GM19239 (cell line): Measurements from ENCODE around the gene GRID2.

ENCODE experiments used
- DNase-seq: peaks from one replicate; pipeline ENCODE4 v3.0.0; 2011; ENCODE audit warnings: low spot score; ENCODE audit not compliant: insufficient read length
- FAIRE-seq: peaks from 2 replicates; lab custom pipeline; 2011; peaks lifted over from hg19 to GRCh38; lab: Jason Lieb, UNC

GRID2 gene

DNA sequence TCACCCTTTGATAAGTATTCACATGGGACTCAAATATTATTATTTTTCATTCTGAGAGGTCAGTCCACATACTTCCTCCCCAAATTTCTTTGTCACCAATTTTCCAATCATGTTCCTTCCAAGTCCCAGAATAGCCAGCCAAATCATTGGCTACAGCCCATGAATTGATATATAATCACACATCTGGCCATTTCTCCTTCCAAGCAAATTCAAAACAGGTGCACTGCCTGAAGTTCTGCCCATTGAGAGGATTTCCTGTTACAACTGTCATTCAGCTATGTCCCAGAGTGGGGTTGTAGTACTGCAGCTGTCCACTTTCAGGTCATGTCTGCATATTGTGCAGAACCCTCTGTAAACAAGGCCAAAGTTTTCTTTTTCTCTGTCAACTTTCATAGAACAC lies 347.8 kb downstream of the GRID2 start:
- no peak for FAIRE-seq
- DNase-seq, result no peak

DNA sequence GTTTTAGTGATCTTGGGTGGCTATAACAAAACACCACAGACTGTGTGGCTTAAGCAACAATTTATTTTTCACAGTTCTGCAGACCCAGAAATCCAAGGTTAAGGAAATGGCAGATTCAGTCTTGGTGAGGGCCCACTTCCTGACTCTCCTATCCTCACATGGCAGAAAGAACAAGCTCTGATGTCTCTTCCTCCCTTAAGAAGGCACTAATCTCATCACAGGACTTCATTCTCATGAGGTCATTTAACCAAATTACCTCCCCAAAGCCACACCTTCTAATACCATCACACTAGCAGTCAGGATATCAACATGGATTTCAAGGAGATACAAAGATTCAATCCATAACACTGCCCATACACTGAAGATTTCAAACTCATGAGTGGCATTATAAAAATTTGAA lies 350.3 kb downstream of the GRID2 start:
- no peak for FAIRE-seq
- DNase-seq, result no peak

DNA sequence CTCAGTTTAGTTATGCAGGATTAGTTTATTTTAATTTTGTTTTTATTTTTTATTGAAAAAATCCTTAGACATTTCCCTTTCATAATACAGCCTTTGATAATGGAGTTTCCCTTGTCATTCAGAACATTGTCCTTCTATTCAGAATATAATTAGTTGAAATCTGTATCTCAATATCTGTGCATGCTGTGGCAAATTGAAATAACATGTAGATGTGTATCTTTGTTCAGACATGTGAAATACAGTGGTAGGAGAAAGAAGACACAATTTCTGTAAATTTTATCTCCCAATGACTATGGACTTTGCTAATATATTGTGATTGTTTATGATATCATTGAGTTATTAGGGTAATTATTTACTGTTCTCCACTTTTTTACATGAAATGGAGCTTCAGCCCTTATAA lies 353.9 kb downstream of the GRID2 start:
- FAIRE-seq, result no peak
- no peak for DNase-seq

DNA sequence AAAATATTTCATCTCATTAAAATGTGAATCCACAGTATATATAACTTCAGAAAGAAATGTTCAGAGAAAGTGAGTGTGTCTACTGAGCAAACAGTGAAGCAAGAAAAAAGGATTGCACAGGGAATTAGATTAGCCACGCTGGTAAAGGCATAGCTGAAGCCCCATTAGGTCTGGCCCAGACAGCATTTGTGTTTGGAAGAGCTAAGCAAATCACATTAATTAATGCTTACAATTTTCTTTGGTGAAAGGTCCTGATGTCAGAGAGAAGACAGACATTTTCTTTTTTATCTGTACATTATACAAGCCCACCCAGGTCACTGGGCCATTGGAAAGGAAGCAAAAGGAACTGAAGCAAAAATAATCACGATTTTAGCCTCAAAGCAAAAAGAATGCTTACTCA lies 354.6 kb downstream of the GRID2 start:
- FAIRE-seq (no peak), DNase-seq (no peak)

DNA sequence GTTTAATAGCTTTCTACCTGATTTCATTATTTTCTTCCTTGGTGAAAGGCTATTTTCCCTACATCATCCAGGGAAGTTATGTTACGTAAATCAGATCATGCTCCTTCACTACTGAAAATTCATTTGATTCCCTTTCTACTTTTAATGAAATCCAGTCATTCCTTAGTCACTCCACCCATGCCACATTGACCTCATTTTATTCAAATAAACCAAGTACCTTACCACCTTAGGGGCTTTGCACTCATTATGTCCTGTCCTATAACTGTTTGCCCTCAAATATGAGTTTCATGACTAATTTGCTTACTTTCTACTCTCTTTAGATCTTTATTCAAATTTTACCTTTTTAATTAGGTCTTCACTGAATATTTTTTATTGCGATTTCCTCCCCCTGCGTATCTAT lies 374.0 kb downstream of the GRID2 start:
- no peak for FAIRE-seq
- no peak for DNase-seq

DNA sequence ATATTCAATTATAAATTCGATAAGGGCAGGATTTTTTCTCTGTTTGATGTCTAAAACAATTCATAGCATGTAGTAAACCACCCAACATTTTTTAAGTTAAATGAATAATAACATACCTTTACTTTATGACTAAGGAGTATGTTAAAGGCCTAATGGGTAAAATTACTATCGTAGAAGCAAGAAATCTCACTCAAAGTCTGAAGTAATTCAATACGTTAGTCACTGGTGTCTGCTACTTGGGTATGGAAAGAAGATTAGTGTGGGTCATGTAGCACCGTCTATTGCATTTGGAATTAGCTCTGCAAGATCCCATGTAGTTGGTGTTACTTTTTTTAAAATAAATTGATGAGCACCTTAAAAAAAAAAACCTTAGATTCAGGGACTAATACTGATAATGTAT lies 374.5 kb downstream of the GRID2 start:
- DNase-seq (no peak), FAIRE-seq (no peak)

DNA sequence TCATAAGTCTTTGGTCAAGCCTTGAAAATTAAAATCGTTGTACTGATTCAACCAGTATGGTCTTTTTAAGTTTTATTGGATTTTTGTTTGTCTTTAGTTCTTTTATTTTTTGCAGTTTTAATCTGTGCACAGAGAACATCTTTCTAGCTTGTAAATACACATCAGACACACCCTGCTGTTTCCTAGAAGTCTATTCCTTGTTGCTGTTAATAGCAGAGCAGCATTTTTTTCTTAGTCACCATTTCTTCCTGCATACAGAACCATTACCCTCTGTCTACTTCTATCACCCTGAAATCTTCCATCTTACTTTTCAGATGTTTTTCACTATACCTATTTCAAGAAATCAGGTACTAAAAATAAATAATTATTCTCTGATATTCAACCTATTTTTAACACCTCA lies 375.4 kb downstream of the GRID2 start:
- DNase-seq (no peak), FAIRE-seq (no peak)

DNA sequence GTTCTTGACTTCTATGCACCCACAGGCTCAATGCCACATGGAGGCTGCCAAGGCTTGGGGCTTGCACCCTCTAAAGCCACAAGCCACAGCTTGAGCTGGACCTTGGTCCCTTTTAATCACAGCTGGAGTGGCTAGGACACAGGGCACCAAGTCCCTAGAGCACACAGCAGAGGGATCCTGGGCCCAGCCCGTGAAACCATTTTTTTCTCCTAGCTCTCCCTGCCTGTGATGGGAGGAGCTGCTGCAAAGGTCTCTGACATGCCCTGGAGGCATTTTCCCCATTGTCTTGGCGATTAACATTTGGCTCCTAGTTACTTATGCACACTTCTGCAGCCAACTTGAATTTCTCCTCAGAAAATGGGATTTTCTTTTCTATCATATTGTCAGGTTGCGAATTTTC lies 410.9 kb downstream of the GRID2 start:
- FAIRE-seq (no peak), DNase-seq (no peak)

DNA sequence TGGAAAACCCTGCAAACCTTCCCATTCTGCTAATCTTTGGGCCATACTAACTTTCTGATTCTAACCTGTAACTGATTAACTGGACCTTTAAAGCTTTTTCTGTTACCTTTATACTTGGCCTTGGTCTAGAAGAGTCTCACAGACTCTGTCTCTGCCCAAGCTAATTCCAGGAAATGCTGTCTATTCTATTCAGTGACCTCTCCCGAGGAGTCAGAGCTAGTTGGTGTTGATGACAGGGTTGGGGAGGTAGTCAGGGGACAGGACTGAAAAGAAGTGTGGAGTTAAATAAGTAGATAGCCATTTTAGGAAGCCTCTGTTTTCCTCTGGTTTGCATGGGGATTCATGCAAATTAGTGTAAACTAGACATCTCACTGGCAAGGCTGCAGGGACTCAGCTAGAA lies 429.5 kb downstream of the GRID2 start:
- FAIRE-seq (no peak), DNase-seq (no peak)

DNA sequence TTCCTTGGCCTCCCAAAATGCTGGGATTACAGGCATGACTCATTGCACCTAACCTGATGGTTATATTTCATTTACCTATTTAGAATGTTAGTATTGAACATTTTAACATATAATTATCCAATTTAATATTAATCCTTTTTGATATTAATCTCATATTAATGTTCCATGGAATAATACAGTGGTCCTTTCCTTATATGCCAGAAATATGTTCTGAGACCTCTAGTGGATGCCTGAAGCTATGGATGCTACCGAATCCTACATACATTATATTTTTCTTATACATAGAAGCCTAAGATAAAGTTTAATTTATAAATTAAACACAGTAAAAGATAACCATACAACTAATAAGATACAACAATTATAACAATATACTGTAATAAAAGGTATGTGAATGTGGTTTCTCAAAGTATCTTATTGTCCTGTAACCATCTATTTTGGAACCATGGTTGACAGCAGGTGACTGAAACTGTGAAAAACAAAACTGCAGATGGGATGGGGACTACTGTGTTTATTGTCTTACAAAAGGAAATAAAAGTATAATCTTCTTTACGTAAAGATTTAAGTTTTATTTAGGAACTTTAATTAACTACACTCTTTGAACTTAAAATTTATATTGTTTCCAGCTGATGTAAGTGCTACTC lies 431.4 kb downstream of the GRID2 start:
- DNase-seq, result no peak
- no peak for FAIRE-seq

DNA sequence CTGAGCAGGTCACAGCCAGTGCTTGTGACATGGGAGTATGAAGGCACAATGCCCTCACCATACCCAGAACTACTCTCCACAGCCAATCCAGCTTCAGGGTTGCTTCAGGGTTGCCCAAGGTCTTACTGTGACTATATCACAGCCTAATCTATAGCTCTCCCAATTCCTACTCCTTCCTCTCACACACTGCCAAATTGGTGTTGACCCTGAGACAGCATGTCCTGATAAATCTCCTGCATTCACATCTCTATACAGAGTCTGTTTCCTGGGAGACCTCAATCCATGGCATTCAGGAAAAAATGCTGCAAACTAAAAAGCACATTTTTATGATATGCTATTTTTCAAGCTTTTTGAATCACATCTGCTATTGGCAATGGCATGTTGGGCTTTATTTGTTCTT lies 456.7 kb downstream of the GRID2 start:
- no peak for FAIRE-seq
- no peak for DNase-seq

DNA sequence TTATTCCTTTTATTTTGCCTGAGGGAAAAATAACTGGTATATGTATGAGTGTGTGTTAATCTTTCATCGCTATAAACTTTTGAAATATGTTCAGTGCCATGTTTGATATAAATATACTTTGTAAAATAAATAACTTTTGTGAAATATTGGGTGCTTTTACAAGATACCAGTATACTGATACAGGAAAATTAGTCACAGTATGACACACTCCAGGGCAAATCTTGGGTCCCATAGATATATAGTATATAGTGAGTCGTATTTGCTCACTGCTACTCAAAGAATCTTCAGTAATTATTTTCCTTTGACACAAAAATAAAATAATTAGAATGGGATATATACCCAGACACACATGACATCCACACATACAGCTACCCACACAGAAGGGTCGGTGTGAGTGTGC lies 472.3 kb downstream of the GRID2 start:
- FAIRE-seq (no peak), DNase-seq (no peak)

DNA sequence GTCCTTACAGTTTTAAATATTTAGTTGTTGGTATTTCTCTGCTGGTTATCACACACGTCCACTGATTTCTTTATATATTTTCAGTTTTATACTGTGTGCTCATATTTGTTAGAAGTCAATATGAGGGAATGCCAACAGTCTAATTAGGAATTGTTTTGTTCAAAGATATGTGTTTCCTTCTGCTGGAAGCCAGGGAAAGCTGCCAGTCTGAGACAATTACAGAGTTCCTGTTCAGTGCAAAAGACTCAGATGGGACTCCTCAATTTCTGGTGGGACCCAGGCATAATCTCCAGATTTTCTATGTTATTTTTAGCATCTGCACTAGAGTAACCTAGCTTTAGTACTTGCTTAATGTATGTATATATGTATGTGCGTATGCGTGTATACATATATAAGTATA lies 486.0 kb downstream of the GRID2 start:
- FAIRE-seq (no peak), DNase-seq (no peak)

DNA sequence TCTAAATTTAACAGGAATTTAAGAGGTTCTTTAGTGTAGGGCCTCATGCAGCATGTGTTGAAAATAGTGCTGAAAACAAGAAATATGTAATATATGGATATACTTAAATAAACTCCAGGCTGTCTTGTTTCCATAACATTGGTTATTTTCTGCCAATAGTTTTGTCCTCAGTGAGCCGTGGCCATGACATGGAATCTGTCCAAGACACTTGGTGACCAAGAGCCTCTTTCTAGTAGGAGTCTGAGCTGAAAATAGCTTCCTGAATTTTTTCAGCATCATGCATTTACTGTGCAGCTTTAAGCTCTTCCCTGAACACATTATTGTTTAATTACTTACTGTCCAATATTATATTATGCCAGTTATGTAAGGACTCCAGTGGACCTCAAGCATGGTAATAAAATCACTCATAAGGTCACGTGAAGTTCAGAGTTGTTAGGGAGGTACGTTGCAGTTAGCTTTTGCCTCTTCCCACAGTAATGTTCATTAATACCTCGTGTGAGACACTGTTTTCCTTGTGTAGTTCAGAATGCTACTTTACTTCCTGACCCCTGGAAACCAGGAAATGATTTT lies 488.2 kb downstream of the GRID2 start:
- DNase-seq, result no peak
- FAIRE-seq, result no peak

DNA sequence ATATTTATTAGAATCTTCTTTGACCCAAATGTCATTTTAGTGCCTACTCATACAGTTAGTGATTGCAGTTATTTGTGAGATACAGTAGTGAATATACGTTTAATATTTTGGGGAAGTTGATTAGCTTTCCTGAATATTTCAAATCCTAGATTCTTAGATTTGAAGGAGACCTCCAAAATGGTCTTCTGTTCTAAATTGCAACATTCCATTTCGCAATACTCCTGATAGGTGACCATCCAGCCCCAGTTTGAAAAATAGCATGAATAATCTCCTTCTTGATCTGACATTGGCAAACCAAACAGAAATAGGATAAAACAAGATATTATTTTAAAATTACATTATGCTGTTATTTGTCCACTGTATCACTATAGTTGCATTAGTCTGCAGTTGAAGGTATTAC lies 505.6 kb downstream of the GRID2 start:
- FAIRE-seq (no peak), DNase-seq (no peak)

DNA sequence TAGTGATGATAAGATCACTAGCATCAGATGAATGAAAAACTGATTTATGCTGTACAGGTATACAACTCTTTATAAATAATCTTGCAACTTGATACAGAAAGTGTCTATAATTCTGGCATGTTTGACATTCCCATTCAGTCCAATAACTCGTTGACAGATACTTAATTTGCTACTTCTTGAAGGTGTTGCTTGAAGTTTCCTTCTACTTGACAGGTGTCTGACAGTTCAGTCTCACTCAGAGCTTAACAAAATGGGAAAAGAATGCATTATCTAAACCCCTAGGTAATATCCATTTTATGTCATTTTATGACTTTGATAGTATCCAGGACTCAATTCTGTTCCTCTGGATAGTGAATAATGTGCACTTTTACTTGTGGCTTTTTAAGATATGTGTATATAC lies 508.9 kb downstream of the GRID2 start:
- DNase-seq (no peak), FAIRE-seq (no peak)

DNA sequence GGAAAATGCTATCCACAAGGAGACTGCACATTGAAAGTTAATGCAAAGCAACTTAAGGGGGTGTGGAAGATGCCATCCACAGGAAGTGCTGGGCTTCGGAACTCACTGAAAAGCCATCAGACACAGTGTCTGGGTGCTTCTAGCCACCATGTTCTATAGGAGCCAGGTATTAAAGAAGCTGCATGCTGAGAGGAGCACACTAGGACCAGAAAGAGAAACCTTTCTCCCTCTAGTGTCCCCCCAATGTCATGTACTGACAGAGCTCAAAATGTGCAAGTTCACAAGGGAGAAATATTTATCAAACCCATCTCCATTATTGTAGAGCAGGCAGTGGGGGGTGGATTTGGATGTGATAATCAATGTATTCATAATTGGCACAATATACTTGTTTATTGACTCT lies 510.9 kb downstream of the GRID2 start:
- no peak for DNase-seq
- FAIRE-seq, result no peak

DNA sequence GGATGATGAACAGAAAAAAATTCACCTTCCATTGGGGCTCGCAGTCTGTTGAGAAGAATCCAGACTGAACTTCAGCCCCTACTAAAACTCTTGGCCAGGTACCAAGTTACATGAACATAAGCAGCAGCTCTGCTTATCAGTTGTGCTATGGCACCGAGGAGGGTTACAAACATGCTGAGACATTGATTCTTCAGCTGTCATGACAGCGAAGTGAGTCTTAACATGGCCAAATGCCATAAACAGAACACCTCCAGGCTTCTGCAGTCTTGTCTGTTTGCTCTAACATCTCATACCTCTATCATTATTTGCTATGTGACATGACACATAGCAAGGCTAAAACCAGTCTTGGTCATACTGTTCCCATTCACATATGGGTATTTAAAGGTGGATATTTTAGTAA lies 521.5 kb downstream of the GRID2 start:
- FAIRE-seq (no peak), DNase-seq (no peak)

DNA sequence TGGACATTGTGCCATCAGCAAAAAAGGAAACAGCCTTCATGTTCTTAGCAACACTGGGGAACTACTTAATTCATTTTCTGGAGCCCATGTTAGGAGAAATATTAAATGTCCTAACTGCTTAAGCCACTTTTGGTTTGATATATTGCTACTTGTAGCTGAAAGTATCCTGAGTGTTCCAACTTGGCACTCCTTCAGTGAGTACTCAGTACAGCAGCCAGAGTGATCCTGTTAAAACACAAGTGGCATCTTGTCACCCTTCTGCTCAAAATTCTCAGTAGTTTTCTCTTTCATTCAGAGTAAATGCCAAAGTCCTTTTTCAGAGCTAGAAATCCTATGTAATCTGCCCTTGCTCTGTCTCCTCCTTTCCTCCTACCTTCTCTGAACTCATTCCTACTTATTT lies 522.0 kb downstream of the GRID2 start:
- FAIRE-seq, result no peak
- DNase-seq, result no peak

DNA sequence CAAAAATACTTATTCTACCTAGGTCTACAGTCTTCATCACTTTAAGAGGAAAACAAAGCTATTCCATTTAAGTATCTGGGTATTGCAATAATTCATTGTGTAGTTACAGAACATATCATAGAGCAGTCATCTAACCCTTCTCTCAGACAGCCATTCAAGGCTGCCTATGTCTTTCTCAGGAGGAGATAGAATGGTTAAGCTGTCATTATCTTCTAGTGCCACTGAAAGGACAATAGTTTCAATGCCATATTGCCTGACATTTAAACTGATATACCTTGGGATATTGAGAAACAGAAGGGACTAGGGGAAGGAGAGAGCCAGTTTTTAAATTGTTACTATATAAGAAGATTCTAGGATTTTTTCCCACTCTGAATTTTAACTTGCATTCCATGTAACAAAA lies 527.0 kb downstream of the GRID2 start:
- no peak for FAIRE-seq

DNA sequence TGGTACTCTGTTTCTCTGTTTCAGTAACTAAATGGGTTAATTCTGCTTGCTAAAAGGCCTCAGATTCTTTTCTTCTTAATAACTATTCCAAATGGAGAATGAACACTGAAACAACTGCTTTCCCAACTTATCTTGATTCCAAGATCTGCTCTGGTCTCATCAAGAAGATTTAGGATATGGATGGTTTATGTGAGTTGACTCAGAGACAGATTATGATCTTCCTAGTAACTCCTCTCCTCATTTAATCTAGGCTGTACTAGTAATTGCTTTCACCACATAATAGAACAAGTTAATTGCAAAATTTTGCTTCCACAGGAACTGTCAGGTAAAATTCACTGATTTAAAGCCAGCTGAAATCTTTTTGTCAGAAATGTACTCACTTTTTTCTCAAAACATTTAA lies 537.1 kb downstream of the GRID2 start:
- no peak for FAIRE-seq

More for the DNA sequence above, 527.0 kb downstream of the GRID2 start:
- DNase-seq, result no peak

DNA sequence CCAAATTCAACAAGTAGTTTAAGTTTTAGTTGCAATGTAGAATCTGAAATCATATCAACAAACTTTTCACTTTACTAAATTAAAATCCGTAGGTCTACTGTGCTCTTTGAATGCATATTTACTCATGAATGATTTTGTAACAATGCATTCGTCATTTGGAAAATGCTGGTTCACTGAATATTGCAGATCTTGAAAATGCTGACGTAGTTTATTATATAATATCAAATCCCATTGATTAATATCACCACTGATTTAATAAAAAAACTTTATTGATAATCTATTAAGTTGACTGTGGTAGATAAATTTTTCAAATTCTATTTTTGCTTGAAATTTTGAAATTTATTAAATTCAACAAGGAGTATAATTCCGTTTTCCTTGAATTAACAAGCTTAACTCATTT lies 540.0 kb downstream of the GRID2 start:
- FAIRE-seq (no peak), DNase-seq (no peak)

More for the DNA sequence above, 537.1 kb downstream of the GRID2 start:
- no peak for DNase-seq

DNA sequence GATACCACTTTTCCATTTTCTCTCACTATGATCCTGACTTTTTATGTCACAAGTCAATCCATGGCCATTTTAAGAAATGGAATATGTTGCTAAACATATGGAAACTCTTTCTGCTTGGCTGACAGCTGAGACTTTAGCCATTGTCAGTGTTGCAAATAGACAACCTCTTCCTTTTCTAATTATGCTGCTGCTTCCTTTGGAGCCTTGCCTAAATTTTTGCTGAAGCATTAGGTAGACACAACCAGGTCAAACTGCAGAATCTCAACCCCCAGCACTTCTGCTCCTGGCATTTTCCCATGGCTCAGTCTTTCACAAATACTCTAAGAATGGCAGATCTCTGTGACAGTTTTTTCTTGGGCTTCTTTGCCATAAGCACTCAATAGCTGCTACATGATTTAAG lies 543.3 kb downstream of the GRID2 start:
- FAIRE-seq (no peak), DNase-seq (no peak)
